ENCODE results near the gene LRIG3. TPM values are rescaled to one million over a fixed set of nuclear protein-coding genes. Genes with fewer than 3 reads are reported as not detected.
A peak's percentile ranks its signal among the peaks of the same experiment; 100 is the strongest.

Gene LRIG3
- total RNA-seq, 1 donor from 2014 or later, result 249 TPM

- Mint-ChIP-seq H3K36me3 (ENCODE audit: unreplicated experiment) (peaks cover 48% of the 10 kb centered on the region), H3K4me1 (ENCODE audit: unreplicated experiment) (peaks cover 60% of the 10 kb centered on the region), H3K9me3 (ENCODE audit: unreplicated experiment) (no peaks in the 10 kb centered on the region), H3K27ac (ENCODE audit: unreplicated experiment) (peak overlapping the region; percentile 97), H3K4me3 (ENCODE audit: unreplicated experiment) (peak overlapping the region; percentile 84), H3K27me3 (ENCODE audit: unreplicated experiment) (no peaks in the 10 kb centered on the region)
- no peak for DNase-seq (ENCODE audit: extremely low spot score, unreplicated experiment)
- TF ChIP-seq, protein P1, sequence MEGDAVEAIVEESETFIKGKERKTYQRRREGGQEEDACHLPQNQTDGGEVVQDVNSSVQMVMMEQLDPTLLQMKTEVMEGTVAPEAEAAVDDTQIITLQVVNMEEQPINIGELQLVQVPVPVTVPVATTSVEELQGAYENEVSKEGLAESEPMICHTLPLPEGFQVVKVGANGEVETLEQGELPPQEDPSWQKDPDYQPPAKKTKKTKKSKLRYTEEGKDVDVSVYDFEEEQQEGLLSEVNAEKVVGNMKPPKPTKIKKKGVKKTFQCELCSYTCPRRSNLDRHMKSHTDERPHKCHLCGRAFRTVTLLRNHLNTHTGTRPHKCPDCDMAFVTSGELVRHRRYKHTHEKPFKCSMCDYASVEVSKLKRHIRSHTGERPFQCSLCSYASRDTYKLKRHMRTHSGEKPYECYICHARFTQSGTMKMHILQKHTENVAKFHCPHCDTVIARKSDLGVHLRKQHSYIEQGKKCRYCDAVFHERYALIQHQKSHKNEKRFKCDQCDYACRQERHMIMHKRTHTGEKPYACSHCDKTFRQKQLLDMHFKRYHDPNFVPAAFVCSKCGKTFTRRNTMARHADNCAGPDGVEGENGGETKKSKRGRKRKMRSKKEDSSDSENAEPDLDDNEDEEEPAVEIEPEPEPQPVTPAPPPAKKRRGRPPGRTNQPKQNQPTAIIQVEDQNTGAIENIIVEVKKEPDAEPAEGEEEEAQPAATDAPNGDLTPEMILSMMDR (IDR thresholded peaks at IDR 0.05), result no peak
Measured at GRCh38 chr12:58916161-58916621, 4.1 kb downstream of the LRIG3 start.

GRCh38 chr12:58915634-58916033, 4.7 kb downstream of the LRIG3 start:
- no peak for DNase-seq (ENCODE audit: extremely low spot score, unreplicated experiment)
- Mint-ChIP-seq H3K27me3 (ENCODE audit: unreplicated experiment) (no peaks in the 10 kb centered on the region), H3K4me1 (ENCODE audit: unreplicated experiment) (peaks cover 60% of the 10 kb centered on the region), H3K36me3 (ENCODE audit: unreplicated experiment) (peaks cover 53% of the 10 kb centered on the region), H3K27ac (ENCODE audit: unreplicated experiment) (peak overlapping the region; percentile 97), H3K9me3 (ENCODE audit: unreplicated experiment) (no peaks in the 10 kb centered on the region), H3K4me3 (ENCODE audit: unreplicated experiment) (peak overlapping the region; percentile 84)
- TF ChIP-seq, protein P1 (IDR thresholded peaks at IDR 0.05), result no peak

DNA sequence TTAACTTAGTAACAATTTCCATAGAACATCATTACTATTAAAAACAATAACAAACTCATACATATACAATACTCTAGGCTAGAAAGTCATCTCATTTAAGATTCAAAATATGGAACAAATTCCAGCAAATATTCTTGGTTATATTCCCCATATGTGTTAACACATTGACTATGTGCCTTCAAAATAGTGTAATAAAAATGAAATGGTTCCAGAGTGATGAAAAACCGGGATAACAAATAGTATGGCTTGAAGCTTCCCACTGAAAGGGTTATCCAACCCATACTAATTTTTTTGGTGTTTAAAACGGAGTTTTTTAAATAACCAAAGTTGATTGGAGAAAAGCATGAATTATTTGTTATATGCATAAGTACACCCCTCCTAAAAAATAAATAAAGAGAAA, 5.3 kb downstream of the LRIG3 start:
- Mint-ChIP-seq H3K27me3 (ENCODE audit: unreplicated experiment) (no peaks in the 10 kb centered on the region), H3K4me3 (ENCODE audit: unreplicated experiment) (peak overlapping the region; percentile 84), H3K9me3 (ENCODE audit: unreplicated experiment) (no peaks in the 10 kb centered on the region), H3K36me3 (ENCODE audit: unreplicated experiment) (peaks cover 58% of the 10 kb centered on the region), H3K27ac (ENCODE audit: unreplicated experiment) (peak overlapping the region; percentile 97), H3K4me1 (ENCODE audit: unreplicated experiment) (peaks cover 63% of the 10 kb centered on the region)
- TF ChIP-seq, protein P1 (IDR thresholded peaks at IDR 0.05), result no peak
- DNase-seq (ENCODE audit: extremely low spot score, unreplicated experiment), result no peak

DNA sequence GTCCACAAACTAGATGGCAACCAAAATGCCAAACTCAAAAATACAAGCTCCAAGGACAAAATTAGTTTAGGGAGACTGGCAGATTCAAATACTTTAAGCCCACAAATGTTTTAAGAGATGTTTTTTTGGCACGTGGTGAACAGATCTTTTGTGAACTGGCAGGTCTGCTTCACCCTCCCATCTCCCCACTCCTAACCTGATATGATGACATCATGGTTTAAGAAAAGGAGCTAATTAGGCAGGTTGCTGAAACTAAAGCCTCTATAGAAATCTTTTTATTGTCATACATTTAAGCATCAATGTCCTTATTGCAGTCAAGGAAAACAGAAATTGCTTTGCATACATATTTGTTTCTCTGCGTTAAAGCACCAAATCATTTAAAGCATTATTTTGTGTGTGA, 5.8 kb downstream of the LRIG3 start:
- Mint-ChIP-seq H3K4me1 (ENCODE audit: unreplicated experiment) (peaks cover 69% of the 10 kb centered on the region), H3K27me3 (ENCODE audit: unreplicated experiment) (no peaks in the 10 kb centered on the region), H3K9me3 (ENCODE audit: unreplicated experiment) (no peaks in the 10 kb centered on the region), H3K36me3 (ENCODE audit: unreplicated experiment) (peaks cover 64% of the 10 kb centered on the region), H3K4me3 (ENCODE audit: unreplicated experiment) (peak overlapping the region; percentile 84), H3K27ac (ENCODE audit: unreplicated experiment) (peak overlapping the region; percentile 97)
- TF ChIP-seq, protein P1 (IDR thresholded peaks at IDR 0.05), result no peak
- DNase-seq (ENCODE audit: extremely low spot score, unreplicated experiment), result no peak

DNA sequence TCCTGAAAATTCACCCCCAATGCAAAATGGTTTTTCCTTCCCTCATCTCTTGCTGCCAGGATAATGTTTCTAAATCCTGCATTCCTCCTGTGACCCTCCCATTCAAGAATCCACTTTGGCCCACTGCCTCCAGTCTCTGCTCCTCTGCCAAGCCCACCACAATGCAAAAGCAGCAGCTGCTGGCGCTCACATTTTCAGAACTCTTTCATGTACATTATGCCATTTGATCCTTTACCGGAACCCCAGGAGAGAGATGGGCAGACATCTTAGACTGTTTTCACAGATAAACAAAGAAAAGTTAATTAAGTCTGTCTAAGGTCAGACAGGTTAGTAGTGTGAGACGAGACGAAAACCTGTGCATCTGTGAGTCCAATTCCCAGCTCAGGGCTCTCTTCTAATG, 12.9 kb downstream of the LRIG3 start:
- TF ChIP-seq, protein P1 (IDR thresholded peaks at IDR 0.05), result no peak
- no peak overlapping the region for H3K4me3 Mint-ChIP-seq (ENCODE audit: unreplicated experiment)
- H3K27me3 Mint-ChIP-seq (ENCODE audit: unreplicated experiment), result no peaks in the 10 kb centered on the region
- H3K27ac Mint-ChIP-seq (ENCODE audit: unreplicated experiment), result peak overlapping the region; percentile 78
- peaks cover 82% of the 10 kb centered on the region for H3K36me3 Mint-ChIP-seq (ENCODE audit: unreplicated experiment)
- H3K4me1 Mint-ChIP-seq (ENCODE audit: unreplicated experiment), result peaks cover 64% of the 10 kb centered on the region
- no peak for DNase-seq (ENCODE audit: extremely low spot score, unreplicated experiment)
- no peaks in the 10 kb centered on the region for H3K9me3 Mint-ChIP-seq (ENCODE audit: unreplicated experiment)
